Adrenal gland (tissue), 5 donors: ENCODE measurements around the gene KCTD5.

Experiments
- POLR2A ChIP-seq, 2 donors: fragments of 450-650 bp; IDR thresholded peaks; one replicate each; pipeline ENCODE4 v1.6.1; 2017; ENCODE audit warnings: antibody characterized with exemption in 2 of 2, mild to moderate bottlenecking in 2 of 2, moderate library complexity in 1 of 2
- TF ChIP-seq, protein P1 (sequence below), 6 experiments: fragments of 450-650 bp in 4 of 6; fragments of 200-600 bp in 2 of 6; sonication (generic) in 1 of 6; IDR thresholded peaks; 1 replicate in 5 of 6; 2 replicates in 1 of 6; pipeline versions ENCODE4 v1.5.1 to v1.8.0; 2016 to 2021; ENCODE audit warnings: antibody characterized with exemption in 6 of 6, mild to moderate bottlenecking in 2 of 6, moderate library complexity in 1 of 6
- donor health status: DM: no; HTN: no; CAD: no.

DNA sequence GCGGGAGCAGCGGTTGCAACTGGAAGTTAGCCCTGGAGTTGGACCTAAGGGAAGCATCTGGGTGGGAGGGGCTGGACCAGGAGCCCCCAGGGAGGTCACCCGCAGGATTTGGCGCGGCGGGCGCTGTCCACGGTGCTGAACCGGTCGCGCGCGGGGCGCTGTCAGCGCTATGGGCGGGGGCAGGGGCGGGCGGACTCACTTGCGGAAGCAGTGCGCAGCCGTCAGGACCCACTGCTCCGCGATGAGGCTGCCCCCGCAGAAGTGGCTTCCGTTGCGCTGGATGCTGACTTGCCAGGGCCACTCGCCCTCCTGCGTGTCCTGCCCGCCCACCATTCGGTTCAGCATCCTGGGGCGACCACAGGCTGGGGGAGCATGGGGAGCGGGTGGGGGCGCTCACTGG is 33.2 kb downstream of the KCTD5 start:
- TF ChIP-seq, protein P1, sequence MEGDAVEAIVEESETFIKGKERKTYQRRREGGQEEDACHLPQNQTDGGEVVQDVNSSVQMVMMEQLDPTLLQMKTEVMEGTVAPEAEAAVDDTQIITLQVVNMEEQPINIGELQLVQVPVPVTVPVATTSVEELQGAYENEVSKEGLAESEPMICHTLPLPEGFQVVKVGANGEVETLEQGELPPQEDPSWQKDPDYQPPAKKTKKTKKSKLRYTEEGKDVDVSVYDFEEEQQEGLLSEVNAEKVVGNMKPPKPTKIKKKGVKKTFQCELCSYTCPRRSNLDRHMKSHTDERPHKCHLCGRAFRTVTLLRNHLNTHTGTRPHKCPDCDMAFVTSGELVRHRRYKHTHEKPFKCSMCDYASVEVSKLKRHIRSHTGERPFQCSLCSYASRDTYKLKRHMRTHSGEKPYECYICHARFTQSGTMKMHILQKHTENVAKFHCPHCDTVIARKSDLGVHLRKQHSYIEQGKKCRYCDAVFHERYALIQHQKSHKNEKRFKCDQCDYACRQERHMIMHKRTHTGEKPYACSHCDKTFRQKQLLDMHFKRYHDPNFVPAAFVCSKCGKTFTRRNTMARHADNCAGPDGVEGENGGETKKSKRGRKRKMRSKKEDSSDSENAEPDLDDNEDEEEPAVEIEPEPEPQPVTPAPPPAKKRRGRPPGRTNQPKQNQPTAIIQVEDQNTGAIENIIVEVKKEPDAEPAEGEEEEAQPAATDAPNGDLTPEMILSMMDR (IDR thresholded peaks at IDR 0.05), result no peak
- no peak for TF ChIP-seq POLR2A (IDR thresholded peaks at IDR 0.05)
